ENCODE data around the gene HK1.

- peak; percentile 70 for TF ChIP-seq CTCF (IDR thresholded peaks at IDR 0.05; ENCODE audit: low read depth, low read length)
- TF ChIP-seq POLR2A (IDR thresholded peaks at IDR 0.05; ENCODE audit: extremely low read depth, insufficient read length), result no peak
- no peak for TF ChIP-seq MAX (IDR thresholded peaks at IDR 0.05; ENCODE audit: low read depth, low read length)
- TF ChIP-seq MYC (IDR thresholded peaks at IDR 0.05; ENCODE audit: low read depth, low read length), result no peak
Measured at GRCh38 chr10:69449841-69450240, 171.5 kb downstream of the HK1 start.

Measured in NB4 (cell line).